MM.1S (cell line): ENCODE data around the gene PIK3R1.

Source experiments
- DNase-seq: peaks from one replicate; pipeline ENCODE4 v3.0.0-alpha.2; 2015
- H2AFZ ChIP-seq: fragments of 300-600 bp; sonication (generic); 2 replicates; pipeline ENCODE4 v1.6.0; 2016; ENCODE audit warnings: antibody characterized with exemption, low read length
- H3F3A ChIP-seq: fragments of 300-600 bp; sonication (generic); 2 replicates; pipeline ENCODE4 v1.6.1; 2016; ENCODE audit warnings: mild to moderate bottlenecking, antibody characterized with exemption, low read length, moderate library complexity, mixed read lengths; ENCODE audit not compliant: insufficient read depth
- H3K27ac ChIP-seq: fragments of 300-600 bp; sonication (generic); 2 replicates; pipeline ENCODE4 v1.5.1; 2016; ENCODE audit warnings: mild to moderate bottlenecking, low read length
- H3K27me3 ChIP-seq: fragments of 300-600 bp; sonication (generic); replicated peaks from 2 replicates; pipeline ENCODE4 v1.6.0; 2016; ENCODE audit warnings: low read length; ENCODE audit not compliant: insufficient read depth
- H3K36me3 ChIP-seq: fragments of 300-600 bp; sonication (generic); replicated peaks from 2 replicates; pipeline ENCODE4 v1.6.1; 2016; ENCODE audit warnings: mild to moderate bottlenecking, low read length, mixed read lengths; ENCODE audit not compliant: insufficient read depth
- H3K4me1 ChIP-seq: fragments of 300-600 bp; sonication (generic); 2 replicates; pipeline ENCODE4 v1.6.1; 2016; ENCODE audit warnings: low read length, mixed read lengths
- H3K4me2 ChIP-seq: fragments of 300-600 bp; sonication (generic); 2 replicates; pipeline ENCODE4 v1.6.0; 2016; ENCODE audit warnings: low read depth, low read length
- H3K4me3 ChIP-seq: fragments of 300-600 bp; sonication (generic); 2 replicates; pipeline ENCODE4 v1.5.1; 2016; ENCODE audit warnings: low read length, mixed read lengths
- H3K79me2 ChIP-seq: fragments of 300-600 bp; sonication (generic); 2 replicates; pipeline ENCODE4 v1.6.1; 2016; ENCODE audit warnings: mixed run types, low read length, mixed read lengths
- H3K9ac ChIP-seq: fragments of 300-600 bp; sonication (generic); 2 replicates; pipeline ENCODE4 v1.6.1; 2016; ENCODE audit warnings: low read length, mixed read lengths
- H3K9me2 ChIP-seq: fragments of 300-600 bp; sonication (generic); replicated peaks from 2 replicates; pipeline ENCODE4 v1.6.1; 2016; ENCODE audit warnings: mild to moderate bottlenecking, low read length, mixed read lengths; ENCODE audit not compliant: insufficient read depth
- H3K9me3 ChIP-seq: fragments of 300-600 bp; sonication (generic); replicated peaks from 2 replicates; pipeline ENCODE4 v1.6.1; 2016; ENCODE audit warnings: mild to moderate bottlenecking, low read length, mixed read lengths; ENCODE audit not compliant: insufficient read depth
- H4K20me1 ChIP-seq: fragments of 300-600 bp; sonication (generic); 2 replicates; pipeline ENCODE4 v1.6.1; 2016; ENCODE audit warnings: mild to moderate bottlenecking, low read length, moderate library complexity, mixed read lengths; ENCODE audit not compliant: insufficient read depth
- EZH2 ChIP-seq: fragments of 300-600 bp; sonication (generic); optimal IDR thresholded peaks from 2 replicates; pipeline ENCODE3; 2017; ENCODE audit warnings: low read depth, mild to moderate bottlenecking, antibody characterized with exemption, low read length, mixed read lengths
- EZH2phosphoT487 ChIP-seq: fragments of 300-600 bp; sonication (generic); IDR thresholded peaks from 2 replicates; pipeline ENCODE4 v1.6.1; 2018; ENCODE audit warnings: antibody characterized with exemption, low read length
- TF ChIP-seq, protein P1 (sequence below): fragments of 300-600 bp; sonication (generic); IDR thresholded peaks from 2 replicates; pipeline ENCODE4 v1.5.1; 2016; ENCODE audit warnings: antibody characterized with exemption, low read length, mixed read lengths

PIK3R1 gene

DNA sequence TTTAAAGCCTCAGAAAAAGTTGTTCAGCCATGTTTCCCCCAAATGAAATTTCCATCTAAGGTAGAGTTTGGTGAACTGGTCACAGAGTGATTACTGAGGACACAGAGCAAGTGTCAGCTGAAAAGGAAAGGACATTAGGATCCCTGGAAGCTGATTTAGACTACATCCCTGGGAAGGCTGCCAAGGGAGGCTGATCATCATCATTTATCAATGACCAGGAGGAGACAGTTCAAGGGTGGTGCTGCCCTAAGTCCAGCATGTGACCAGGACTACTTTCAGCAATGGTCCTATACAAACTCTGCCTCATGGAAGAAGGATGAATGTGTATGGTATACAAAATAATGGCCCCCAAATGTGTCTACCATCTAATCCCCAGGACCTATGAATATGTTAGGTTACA, 120.6 kb downstream of the PIK3R1 start:
- Histone ChIP-seq H3K27me3 (no peaks in the 10 kb centered on the region), H3K9me2 (no peaks in the 10 kb centered on the region), H4K20me1 (no peaks in the 10 kb centered on the region), H3K9me3 (no peaks in the 10 kb centered on the region), H3K27ac (no peak overlapping the region), H3K4me3 (no peak overlapping the region), H3K79me2 (no peaks in the 10 kb centered on the region), H2AFZ (no peak overlapping the region), H3K9ac (no peak overlapping the region), H3K4me1 (peaks cover 1% of the 10 kb centered on the region; the same call in 1 of the 2 replicates), H3K36me3 (no peaks in the 10 kb centered on the region), H3F3A (no peaks in the 10 kb centered on the region), H3K4me2 (no peak overlapping the region)
- TF ChIP-seq EZH2 (no peak), EZH2phosphoT487 (no peak)
- TF ChIP-seq, protein P1, sequence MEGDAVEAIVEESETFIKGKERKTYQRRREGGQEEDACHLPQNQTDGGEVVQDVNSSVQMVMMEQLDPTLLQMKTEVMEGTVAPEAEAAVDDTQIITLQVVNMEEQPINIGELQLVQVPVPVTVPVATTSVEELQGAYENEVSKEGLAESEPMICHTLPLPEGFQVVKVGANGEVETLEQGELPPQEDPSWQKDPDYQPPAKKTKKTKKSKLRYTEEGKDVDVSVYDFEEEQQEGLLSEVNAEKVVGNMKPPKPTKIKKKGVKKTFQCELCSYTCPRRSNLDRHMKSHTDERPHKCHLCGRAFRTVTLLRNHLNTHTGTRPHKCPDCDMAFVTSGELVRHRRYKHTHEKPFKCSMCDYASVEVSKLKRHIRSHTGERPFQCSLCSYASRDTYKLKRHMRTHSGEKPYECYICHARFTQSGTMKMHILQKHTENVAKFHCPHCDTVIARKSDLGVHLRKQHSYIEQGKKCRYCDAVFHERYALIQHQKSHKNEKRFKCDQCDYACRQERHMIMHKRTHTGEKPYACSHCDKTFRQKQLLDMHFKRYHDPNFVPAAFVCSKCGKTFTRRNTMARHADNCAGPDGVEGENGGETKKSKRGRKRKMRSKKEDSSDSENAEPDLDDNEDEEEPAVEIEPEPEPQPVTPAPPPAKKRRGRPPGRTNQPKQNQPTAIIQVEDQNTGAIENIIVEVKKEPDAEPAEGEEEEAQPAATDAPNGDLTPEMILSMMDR = no peak
- DNase-seq = no peak

DNA sequence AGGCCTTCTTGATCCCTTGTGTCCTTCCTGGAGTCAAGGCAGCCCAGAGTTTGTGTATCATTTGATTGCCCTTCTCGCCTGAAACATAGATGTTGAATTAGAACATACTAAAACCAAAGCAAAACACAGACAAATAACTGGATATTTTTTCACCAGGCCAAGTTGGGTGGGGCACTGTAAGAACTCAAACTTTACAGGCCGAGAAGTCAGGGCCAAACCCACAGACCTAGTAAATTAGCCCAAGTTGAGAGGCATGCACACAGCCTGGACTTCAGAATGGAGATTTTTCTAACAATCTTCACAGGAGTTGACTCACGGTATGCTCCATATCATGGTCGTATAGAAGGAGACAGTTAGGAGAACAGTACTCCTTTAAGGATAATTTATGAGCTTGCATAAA, 121.7 kb downstream of the PIK3R1 start:
- no peaks in the 10 kb centered on the region for H4K20me1 ChIP-seq
- H3K9me2 ChIP-seq = no peaks in the 10 kb centered on the region
- DNase-seq = no peak
- no peak overlapping the region for H2AFZ ChIP-seq
- H3K4me2 ChIP-seq = no peak overlapping the region
- H3K27me3 ChIP-seq = no peaks in the 10 kb centered on the region
- H3F3A ChIP-seq = no peaks in the 10 kb centered on the region
- no peak for TF ChIP-seq EZH2phosphoT487
- TF ChIP-seq, protein P1 = no peak
- TF ChIP-seq EZH2 = no peak
- no peaks in the 10 kb centered on the region for H3K9me3 ChIP-seq
- no peaks in the 10 kb centered on the region for H3K36me3 ChIP-seq
- no peaks in the 10 kb centered on the region for H3K4me1 ChIP-seq
- no peak overlapping the region for H3K27ac ChIP-seq
- H3K4me3 ChIP-seq = no peak overlapping the region
- no peak overlapping the region for H3K9ac ChIP-seq
- H3K79me2 ChIP-seq = no peaks in the 10 kb centered on the region

DNA sequence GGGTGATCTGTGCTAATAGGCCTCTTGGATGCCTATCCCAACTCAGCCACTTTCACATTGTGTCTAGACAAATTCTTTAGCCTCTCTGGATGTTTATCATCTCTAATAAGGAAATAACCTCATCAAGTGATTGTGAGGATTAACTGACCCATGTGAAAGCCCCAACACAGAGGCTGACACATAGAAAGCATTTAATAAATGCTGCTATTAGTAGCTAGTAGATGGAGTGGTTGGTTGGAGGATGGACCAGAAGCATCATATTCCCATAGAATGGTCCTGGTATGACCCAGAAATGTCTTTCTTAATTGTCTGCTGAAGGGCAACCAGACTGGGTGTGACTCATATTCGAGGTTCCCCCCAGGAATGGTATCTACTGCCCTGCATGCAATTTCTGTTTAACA, 124.4 kb downstream of the PIK3R1 start:
- no peak overlapping the region for H2AFZ ChIP-seq
- no peaks in the 10 kb centered on the region for H3K9me3 ChIP-seq
- H3K79me2 ChIP-seq = no peaks in the 10 kb centered on the region
- 0 out of 2 replicates have a peak, but pooled peaks cover 2% of the 10 kb centered on the region for H3F3A ChIP-seq
- H3K9me2 ChIP-seq = no peaks in the 10 kb centered on the region
- H3K4me1 ChIP-seq = peaks cover 20% of the 10 kb centered on the region
- no peak overlapping the region for H3K27ac ChIP-seq
- no peak for DNase-seq
- H4K20me1 ChIP-seq = no peaks in the 10 kb centered on the region
- no peak overlapping the region for H3K4me3 ChIP-seq
- H3K27me3 ChIP-seq = no peaks in the 10 kb centered on the region
- H3K4me2 ChIP-seq = no peak overlapping the region
- no peaks in the 10 kb centered on the region for H3K36me3 ChIP-seq
- TF ChIP-seq EZH2phosphoT487 (no peak), EZH2 (no peak)
- TF ChIP-seq, protein P1 = no peak
- no peak overlapping the region for H3K9ac ChIP-seq
